HG03439 (cell line): Measurements from ENCODE around the gene APOC3.

Source experiments
- ATAC-seq: cut with Tn5 transposase; IDR thresholded peaks from one replicate; pipeline ENCODE4 v1.9.1; 2021; ENCODE audit warnings: mild to moderate bottlenecking, moderate library complexity; ENCODE audit not compliant: unreplicated experiment

APOC3 gene

GRCh38 chr11:116829525-116830183 is at the start of gene APOC3:
TSS of gene APOC3 (plus strand) at chr11:116829907. CDS start at chr11:116830583, 676 bp downstream.
- no peak for ATAC-seq

DNA sequence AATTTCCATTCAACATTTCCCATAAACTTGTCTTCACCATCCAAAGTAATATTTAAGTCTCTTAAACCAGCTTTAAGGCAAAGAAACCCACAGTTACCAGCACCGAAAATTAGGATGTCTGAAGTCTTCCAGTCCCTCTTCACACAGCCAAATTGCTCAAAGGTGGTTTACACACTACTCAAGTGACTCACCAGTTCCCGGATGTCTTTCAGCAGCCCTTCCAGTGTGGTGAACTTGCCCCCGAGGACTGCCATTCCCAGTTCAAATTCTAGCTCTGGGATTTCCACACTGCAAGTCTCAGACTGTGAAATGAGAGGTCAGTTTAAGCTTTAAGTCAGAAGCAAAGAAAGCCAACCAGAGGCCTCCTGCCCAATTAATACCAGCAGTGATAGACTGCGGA is 47.0 kb upstream of the APOC3 start:
- ATAC-seq: no peak

DNA sequence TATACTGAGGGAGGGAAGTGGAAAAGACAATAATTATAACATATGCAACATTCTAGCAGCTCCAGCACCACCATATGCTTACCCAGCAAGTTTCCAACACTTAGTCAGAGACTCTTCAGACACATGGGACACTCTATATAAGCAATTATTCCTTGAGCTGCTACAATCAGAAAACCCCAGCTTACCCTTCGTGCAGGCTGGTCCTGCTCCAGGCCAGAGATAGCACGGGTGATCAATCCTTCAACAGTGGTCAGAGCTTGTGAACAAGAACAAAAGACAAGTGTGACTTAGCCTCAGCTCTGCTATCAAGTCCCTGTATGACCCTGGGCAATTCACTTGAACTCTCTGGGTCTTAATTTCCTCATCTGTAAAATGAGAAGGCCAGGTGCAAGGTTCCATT is 43.4 kb upstream of the APOC3 start:
- ATAC-seq: no peak

DNA sequence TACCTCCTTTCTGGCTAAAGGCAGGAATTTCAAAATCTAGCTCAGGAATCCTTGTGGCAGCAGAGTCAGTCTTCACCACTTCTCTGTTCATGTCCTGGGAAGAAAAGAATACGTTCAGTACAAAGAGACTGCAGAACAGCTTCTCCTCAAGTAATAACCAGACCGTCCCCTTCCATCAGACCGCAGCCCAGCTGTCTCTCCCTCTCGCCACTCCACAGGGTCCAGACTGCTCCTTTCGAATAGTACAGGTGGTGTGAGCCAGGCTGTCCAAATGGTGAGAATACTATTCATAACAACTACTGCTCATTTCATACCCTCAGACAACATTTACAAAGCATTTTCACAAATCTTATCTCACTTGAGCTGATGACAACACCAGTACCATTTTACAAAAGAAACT is 42.7 kb upstream of the APOC3 start:
- ATAC-seq: no peak

GRCh38 chr11:116787436-116787785 is 42.3 kb upstream of the APOC3 start:
- no peak for ATAC-seq

- ATAC-seq: peak; percentile 82
Observed at GRCh38 chr11:116787786-116788486, 41.8 kb upstream of the APOC3 start, which contains the start of gene ZPR1. TSS of gene ZPR1 (minus strand) at chr11:116788023. CDS start at chr11:116787990, 33 bp downstream.

DNA sequence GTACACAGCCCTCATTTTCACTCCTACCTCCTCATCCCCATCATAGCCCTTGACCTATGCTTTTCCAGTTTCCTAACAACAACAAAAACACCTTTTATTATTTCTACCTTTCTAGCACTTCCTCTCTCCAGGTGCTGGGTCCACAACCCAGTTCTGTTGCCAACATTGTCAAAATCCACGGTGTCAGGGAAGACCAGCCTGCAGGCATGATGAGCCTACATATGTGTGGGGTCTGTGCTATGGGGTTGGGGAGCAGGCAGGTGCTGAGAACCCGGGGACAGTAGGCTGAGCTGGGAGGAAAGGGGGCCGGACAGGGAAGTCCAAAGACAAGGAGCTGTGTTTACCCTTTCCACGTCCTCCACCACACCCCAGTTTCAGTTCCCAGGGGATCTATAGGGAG is 41.2 kb upstream of the APOC3 start:
- ATAC-seq: no peak

DNA sequence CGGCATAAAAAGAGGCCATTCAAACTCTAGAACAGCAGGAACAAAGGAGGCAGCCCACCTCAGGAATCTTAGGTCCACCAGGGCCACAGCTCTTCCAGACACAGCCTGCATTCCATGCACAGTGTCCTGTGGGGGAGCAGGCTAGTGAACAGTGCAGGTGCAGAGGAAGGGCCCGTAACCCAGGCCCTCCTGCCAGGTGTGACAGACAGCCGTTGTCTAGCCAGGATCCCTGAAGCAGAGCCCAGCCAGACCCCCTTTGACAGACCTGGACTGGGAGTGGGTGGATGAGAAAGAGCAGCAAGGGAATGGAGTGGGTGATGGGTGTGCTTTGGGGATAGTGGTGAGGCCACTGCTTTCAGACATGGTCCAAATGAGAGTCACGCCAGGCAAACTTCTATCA is 40.7 kb upstream of the APOC3 start:
- no peak for ATAC-seq

GRCh38 chr11:116790167-116791001 is 39.3 kb upstream of the APOC3 start:
- ATAC-seq: no peak

DNA sequence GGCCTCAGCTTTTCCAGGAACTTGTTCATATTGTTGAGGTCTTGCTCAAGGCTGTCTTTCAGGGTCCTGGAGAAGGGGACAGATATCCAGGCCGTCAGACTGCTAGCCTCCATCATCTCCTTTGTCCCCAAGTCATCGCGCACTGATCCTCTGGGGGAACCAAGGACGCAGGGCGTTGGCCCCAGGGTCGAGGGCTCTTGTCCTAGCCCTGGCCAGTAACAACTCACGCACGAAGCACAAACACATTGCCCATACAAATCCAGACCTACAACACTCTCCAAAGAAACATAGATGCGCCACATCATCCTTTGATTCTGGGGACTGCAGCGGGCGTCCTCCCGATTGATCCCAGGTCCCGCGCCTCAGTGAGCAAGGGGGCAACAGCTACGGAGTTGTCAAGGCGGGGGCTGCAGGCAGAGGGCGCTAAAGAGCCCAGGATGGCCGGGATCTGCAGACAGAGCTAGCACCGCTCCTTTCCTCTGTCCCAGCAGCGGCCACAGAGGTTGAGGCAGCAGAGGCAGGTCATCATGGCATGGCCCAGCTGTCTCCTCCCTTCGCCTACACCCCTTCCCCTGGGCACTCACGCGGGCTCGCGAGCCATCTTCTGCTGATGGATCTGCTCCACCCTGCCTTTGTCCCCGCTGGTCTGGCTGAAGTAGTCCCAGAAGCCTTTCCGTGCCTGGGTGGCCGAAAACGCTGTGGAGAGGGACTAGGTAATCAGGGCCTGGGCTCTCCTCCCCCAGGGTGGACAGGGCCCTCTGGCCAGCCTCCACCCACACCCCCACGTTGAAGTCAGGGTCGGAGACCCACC is 38.5 kb upstream of the APOC3 start:
- ATAC-seq: no peak

DNA sequence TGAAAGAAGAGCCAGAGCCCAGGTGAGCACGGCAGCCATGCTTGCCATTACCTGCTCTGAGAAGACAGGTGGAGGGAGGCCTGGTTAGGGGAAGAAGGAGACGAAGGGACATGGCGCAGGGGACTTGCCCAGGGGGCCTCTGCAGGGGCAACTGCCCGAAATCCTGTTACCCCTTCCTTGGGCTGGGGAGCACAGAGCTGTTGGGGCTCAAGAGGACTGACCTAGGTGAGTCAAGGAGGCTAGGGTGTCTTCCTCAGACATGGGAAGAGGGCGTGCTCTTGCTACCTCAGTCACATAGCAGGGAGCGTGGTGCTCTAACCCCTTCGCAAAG is 37.9 kb upstream of the APOC3 start, which contains the start of gene APOA5:
Gene APOA5 (minus strand): TSS at position 67 of the 331 bp plus-strand sequence. CDS start 19 bp downstream, at position 48.
- ATAC-seq: no peak

GRCh38 chr11:116792144-116792868 is 37.4 kb upstream of the APOC3 start:
- no peak for ATAC-seq

- no peak for ATAC-seq
Observed at GRCh38 chr11:116792869-116793771, 36.6 kb upstream of the APOC3 start.

DNA sequence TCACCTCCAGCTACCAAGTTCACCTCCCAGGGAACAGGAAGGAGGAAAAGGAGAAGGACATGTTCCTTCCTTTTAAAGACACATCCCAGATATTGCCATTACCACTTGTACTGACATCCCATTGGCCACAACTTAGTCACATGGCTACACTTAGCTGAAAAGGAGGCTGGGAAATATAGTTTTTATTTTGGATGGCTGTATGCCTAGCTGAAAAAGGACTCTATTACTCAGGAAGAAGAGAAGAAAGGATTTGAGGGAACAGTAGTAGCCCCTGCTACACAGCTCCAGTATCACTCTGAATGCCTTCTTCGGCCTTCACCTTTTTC is 36.0 kb upstream of the APOC3 start:
- ATAC-seq: no peak

DNA sequence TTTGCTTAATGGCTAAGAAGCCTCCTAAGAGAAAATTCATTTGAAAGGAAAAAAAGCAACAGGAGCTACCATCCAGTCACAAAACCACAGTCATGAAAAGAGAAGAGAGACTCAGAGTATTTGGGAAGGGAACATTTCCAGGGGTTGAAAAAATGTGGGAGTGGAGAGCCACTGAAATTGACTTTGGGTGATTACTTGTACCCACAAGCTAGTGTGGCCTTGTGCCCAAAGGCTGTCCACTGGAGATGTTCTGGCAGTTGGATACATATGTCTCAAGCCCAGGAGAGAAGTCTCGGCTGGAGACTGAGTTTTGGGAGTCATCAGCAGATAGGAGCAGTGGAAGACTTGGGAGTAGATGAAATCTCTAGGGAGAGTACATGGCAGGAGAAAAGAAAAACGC is 34.9 kb upstream of the APOC3 start:
- ATAC-seq: no peak

DNA sequence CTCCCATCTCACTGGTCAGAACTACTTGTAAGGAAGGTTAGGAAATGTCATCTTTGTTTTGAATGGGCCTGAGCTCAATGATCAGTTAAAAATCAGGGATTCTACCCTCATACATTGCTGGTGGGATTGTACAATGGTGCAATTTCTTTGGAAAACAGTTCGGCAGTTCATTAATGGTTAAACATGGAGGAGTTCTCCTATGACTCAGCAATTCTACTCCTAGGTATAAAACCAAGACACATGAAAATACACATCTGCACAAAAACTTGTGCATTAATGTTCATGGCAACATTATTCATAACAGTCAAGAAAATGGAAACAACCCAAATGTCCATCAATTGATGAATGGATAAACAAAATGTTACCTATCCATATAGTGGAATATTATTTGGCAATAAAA is 33.2 kb upstream of the APOC3 start:
- no peak for ATAC-seq

DNA sequence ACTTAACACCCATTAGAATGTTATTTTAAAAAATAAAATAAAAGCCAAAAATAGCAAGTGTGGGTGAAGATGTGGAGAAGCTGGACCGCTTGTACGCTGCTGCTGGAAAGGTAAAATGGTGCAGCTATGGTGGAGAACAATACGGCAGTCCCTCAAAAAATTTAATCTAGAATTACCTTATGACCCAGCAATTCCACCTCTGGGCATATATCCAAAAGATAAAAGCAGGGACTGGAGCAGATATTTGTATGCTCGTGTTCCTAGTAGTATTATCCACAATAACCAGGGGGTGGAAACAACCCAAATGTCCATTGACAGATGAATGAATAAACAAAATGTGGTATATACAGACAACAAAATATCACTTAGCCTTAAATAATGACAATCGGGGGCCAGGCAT is 31.9 kb upstream of the APOC3 start:
- ATAC-seq: no peak

DNA sequence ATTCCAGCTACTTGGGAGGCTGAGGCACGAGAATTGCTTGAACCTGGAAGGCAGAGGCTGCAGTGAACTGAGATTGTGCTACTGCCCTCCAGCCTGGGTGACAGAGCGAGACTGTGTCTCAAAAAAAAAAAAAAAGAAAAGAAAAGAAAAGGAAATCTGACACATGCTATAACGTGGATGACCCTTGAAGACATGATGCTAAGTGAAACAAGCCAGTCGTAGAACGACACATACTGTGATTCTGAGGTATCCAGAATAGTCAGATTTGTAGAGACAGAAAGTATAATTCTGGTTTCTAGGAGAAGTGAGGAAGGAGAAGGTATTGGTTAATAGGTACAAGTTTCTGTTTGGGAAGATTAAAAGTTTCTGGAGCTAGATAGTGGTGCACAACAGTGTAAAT is 31.3 kb upstream of the APOC3 start:
- ATAC-seq: no peak

GRCh38 chr11:116800610-116801009 is 29.1 kb upstream of the APOC3 start:
- no peak for ATAC-seq
